HUES6 (cell line): ENCODE data around the gene KIRREL3.

ENCODE experiments used
- H3K27ac ChIP-seq: 2 replicates; pipeline ENCODE4 v1.7.0; 2013; ENCODE audit warnings: low read depth, mild to moderate bottlenecking, low read length, inconsistent platforms
- H3K27me3 ChIP-seq: 2 replicates; pipeline ENCODE4 v1.6.1; 2013; ENCODE audit warnings: low read length; ENCODE audit not compliant: control insufficient read depth, insufficient read depth
- H3K36me3 ChIP-seq: 2 replicates; pipeline ENCODE4 v1.6.1; 2013; ENCODE audit warnings: low read length; ENCODE audit not compliant: control insufficient read depth, insufficient read depth
- H3K4me1 ChIP-seq: 2 replicates; pipeline ENCODE4 v1.6.1; 2013; ENCODE audit warnings: low read length; ENCODE audit not compliant: control insufficient read depth, insufficient read depth
- H3K4me3 ChIP-seq: 2 replicates; pipeline ENCODE4 v1.5.1; 2013; ENCODE audit warnings: low read depth, low read length
- H3K9ac ChIP-seq: one replicate; pipeline ENCODE4 v1.6.1; 2013; ENCODE audit warnings: mild to moderate bottlenecking, low read length
- H3K9me3 ChIP-seq: 2 replicates; pipeline ENCODE4 v1.6.1; 2013; ENCODE audit warnings: low read depth, low read length; ENCODE audit not compliant: control insufficient read depth, insufficient read depth

The KIRREL3 gene

DNA sequence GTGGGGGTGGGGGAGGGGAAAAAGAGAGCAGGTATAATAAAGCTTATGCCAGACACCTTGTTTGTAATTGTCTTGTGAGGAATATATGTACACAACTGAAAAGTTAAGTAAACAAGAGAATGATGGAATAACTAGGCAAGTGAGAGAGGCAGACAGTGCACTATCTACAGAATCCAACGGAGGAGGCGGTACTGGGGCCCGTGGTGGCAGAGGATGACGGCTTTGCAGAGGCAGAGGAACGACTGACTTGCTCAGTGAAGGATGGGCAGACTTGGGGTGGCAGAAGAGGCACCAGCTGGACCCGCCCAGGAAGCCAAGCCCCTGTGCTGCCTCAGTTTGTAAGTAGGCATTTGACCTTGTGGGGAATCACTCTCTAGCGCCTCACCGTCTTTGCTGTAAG, 347.5 kb downstream of the KIRREL3 start:
- Histone ChIP-seq H3K27ac (no peak overlapping the region), H3K9me3 (no peaks in the 10 kb centered on the region), H3K36me3 (no peaks in the 10 kb centered on the region), H3K4me3 (no peak overlapping the region), H3K9ac (no peak overlapping the region), H3K4me1 (peaks cover 15% of the 10 kb centered on the region; the same call in 1 of the 2 replicates), H3K27me3 (no peaks in the 10 kb centered on the region)

DNA sequence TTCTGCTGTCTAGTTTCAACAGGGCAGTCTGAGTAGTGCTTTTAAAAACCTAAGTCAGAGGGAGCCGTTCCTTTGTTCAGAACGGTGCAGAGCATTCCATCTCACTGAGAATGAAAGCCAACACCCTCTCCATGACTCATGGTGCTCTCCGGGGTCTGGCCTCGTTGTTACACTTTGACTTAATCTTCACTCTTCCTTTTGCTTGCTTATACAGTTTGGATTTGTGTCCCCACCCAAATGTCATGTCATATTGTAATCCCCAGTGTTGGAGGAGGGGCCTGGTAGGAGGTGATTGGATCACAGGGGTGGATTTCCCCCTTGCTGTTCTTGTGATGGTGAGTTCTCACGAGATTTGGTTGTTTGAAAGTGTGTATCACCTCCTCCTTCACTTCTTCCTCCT, 352.8 kb downstream of the KIRREL3 start:
- Histone ChIP-seq H3K4me1 (peaks cover 13% of the 10 kb centered on the region), H3K4me3 (no peak overlapping the region), H3K9ac (no peak overlapping the region), H3K27ac (no peak overlapping the region), H3K27me3 (0 out of 2 replicates have a peak, but pooled peaks cover 6% of the 10 kb centered on the region), H3K9me3 (no peaks in the 10 kb centered on the region), H3K36me3 (no peaks in the 10 kb centered on the region)

DNA sequence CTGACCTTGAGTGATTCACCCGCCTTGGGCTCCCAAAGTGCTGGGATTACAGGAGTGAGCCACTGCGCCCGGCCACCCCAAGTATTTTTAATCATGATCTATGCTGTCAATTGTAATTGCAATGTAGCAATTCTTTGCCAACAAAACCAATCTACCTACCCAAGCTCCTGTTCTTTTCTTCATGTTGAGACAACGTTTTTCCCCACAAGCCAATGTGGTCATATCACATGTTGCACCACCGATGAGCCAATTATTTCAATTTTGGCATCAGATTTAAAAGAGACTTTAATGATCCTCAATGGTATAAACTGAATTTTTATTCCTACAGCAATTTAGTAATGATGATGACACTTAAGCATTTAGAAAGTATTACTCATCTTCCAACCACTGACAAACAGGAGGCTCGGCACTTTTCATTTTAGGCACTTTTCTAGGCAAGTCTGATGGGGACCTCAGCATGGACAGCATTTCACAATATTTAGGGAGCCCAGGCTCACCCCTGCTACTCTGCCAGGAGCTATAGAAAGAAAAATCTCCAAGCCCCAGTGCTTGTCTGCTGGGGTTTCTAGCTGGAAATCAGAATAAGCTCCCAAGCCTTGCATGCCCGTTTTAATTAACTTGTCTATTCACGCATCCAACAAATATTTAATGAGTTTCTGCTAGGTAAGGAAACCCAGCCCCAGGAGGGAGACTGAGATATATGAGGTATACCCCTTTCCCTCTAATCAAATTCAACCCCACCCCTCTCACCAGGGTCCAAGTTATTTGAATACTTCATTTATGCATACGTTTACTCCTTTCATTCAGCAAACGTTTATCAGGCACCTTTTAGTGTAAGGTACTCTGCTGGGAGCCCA, 353.6 kb downstream of the KIRREL3 start:
- Histone ChIP-seq H3K4me1 (peaks cover 13% of the 10 kb centered on the region), H3K9ac (no peak overlapping the region), H3K9me3 (no peaks in the 10 kb centered on the region), H3K27me3 (0 out of 2 replicates have a peak, but pooled peaks cover 6% of the 10 kb centered on the region), H3K27ac (no peak overlapping the region), H3K4me3 (no peak overlapping the region), H3K36me3 (no peaks in the 10 kb centered on the region)

DNA sequence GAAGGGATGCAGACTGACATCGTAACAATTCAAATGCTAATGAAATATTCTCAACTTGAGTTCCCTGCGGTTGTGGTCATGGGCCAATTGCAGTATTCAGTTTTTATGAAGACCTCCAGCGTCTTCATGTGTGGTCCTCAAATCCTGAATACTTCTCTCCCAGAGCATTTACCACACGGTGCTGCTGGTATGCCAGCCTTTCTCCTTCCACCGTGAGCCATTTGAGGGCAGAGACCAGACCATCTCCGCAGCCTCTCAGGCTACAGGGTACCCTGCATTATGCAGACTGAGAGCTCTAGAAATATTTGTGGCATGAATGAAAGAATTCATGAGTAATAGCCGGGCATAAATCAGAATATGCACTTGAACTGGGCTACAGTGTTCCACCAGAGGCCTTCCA, 355.4 kb downstream of the KIRREL3 start:
- Histone ChIP-seq H3K4me1 (peaks cover 13% of the 10 kb centered on the region), H3K27me3 (0 out of 2 replicates have a peak, but pooled peaks cover 6% of the 10 kb centered on the region), H3K9me3 (no peaks in the 10 kb centered on the region), H3K4me3 (no peak overlapping the region), H3K27ac (no peak overlapping the region), H3K36me3 (no peaks in the 10 kb centered on the region), H3K9ac (no peak overlapping the region)

DNA sequence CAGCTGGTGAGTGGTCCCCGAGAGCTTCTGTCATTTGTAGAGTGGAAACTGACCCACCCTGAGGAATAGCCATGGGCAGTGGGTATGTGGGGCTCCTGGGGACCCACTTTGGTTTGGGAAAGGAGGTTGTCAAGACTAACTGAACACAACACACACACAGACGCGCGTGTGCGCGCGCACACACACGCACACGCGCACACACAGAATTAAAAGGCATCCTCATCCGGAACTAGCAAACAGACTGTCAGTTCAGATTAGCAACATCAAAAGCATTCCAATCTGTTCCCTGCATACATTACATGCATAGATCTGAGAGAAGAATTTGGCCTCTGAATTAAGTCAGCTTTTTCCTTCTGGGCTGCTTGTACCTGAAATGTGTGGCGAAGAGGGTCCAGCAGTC, 360.4 kb downstream of the KIRREL3 start:
- no peaks in the 10 kb centered on the region for H3K9me3 ChIP-seq
- H3K27ac ChIP-seq: no peak overlapping the region
- no peaks in the 10 kb centered on the region for H3K36me3 ChIP-seq
- 0 out of 2 replicates have a peak, but pooled peaks cover 6% of the 10 kb centered on the region for H3K27me3 ChIP-seq
- H3K9ac ChIP-seq: no peak overlapping the region
- H3K4me1 ChIP-seq: peaks cover 22% of the 10 kb centered on the region
- no peak overlapping the region for H3K4me3 ChIP-seq

DNA sequence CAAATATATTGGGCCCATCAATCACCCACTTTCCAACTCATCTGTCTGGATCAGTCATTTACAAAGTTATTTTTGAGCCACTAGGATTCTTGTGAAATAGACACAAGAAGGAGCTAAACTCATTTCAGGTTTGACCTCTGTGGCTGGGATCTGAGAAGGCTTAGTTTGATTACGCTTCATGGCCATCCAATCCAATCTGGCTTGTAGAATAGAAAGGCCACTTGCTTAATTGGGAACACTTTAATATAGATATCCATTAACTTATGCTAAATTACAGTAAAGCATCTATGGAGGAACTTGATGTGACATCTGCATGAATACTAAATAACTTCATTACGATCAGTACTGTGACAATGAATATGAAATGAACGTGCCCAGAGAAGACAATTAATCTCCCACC, 360.9 kb downstream of the KIRREL3 start:
- no peaks in the 10 kb centered on the region for H3K36me3 ChIP-seq
- H3K9ac ChIP-seq: no peak overlapping the region
- H3K27ac ChIP-seq: no peak overlapping the region
- H3K27me3 ChIP-seq: 0 out of 2 replicates have a peak, but pooled peaks cover 6% of the 10 kb centered on the region
- peaks cover 20% of the 10 kb centered on the region for H3K4me1 ChIP-seq
- H3K9me3 ChIP-seq: no peaks in the 10 kb centered on the region
- no peak overlapping the region for H3K4me3 ChIP-seq

DNA sequence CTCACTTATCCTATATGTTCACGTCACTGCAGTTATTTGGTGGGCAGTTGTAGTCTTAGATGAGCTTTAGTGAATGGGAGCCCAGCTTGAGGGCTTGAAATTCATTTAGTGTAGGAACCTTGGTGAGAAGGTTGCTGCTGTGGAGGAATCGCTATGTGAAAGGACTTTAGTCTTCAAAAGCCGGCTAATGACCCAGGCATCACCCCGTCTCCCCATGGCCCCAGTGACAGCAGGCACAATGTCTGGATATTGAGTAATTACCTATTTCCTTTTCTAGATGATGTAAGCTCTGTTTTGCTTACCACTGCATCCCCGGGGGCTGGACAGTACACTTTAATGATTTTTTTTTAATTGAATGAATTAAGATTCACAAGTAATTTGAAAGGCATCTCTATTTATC, 361.9 kb downstream of the KIRREL3 start:
- Histone ChIP-seq H3K4me3 (no peak overlapping the region), H3K4me1 (peaks cover 20% of the 10 kb centered on the region), H3K36me3 (no peaks in the 10 kb centered on the region), H3K9ac (no peak overlapping the region), H3K9me3 (no peaks in the 10 kb centered on the region), H3K27ac (no peak overlapping the region), H3K27me3 (0 out of 2 replicates have a peak, but pooled peaks cover 3% of the 10 kb centered on the region)

DNA sequence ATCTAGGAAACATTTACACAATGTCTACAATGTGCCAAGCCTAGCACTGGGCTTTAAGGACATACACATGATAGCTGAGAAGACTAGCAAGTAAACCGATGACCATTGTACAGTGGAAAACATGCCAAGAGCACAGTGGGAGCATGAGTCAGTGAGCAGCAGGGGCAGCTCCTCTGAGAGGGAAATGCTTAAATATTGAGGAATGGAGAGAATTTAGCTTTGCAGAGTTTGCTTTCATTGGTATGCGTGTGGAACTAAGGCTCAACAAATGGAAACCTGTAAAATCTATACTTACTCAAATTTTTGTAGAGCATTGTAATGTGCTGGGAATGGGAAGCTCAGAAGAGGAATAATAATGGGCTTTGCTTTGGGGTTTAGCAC, 362.8 kb downstream of the KIRREL3 start:
- H3K4me3 ChIP-seq: no peak overlapping the region
- H3K9ac ChIP-seq: no peak overlapping the region
- H3K36me3 ChIP-seq: no peaks in the 10 kb centered on the region
- H3K27me3 ChIP-seq: no peaks in the 10 kb centered on the region
- no peaks in the 10 kb centered on the region for H3K9me3 ChIP-seq
- H3K4me1 ChIP-seq: peaks cover 20% of the 10 kb centered on the region
- H3K27ac ChIP-seq: no peak overlapping the region

DNA sequence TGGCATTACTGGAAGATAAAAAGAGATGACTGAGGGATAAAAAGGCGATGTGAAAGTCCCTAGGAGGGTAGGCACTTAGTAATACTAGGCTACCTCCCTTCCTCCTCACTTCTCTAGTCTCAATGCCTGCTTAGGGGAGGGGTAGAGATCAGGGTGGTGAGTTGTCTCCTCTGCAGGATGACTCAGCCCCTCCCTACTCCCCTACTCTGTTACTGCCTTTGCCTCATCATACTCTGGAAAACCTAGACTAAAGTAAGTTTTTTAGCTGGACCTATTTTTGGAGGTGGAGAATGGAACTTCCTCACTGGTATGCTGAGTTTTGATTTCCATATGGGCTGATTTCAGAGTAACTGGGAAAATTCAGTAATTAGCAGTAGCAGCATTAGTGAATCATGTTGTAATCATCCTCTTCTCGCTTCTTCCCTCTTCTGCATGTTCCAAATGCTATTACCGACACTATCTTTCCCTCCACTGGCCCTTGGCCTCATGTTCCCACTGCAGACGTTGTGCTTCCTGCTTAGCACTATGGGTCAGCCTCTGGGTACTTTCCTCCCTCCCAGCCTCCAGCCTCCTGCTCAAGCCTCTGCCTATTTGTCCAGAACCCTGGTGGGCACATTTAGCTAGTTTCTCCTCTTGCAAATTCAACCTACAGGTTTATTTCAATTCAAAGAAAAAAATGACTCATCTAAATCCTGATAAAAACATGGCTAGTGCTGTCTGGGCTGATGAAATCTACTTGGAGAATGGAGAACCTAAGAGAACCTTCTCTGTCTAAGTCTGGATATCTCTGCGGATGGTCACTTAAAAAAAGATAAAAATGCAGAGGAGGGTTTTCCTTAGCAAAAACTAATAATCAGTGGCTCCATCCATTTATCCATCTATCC, 363.4 kb downstream of the KIRREL3 start:
- no peak overlapping the region for H3K4me3 ChIP-seq
- H3K4me1 ChIP-seq: peaks cover 20% of the 10 kb centered on the region
- H3K9me3 ChIP-seq: no peaks in the 10 kb centered on the region
- no peak overlapping the region for H3K9ac ChIP-seq
- H3K36me3 ChIP-seq: no peaks in the 10 kb centered on the region
- H3K27me3 ChIP-seq: no peaks in the 10 kb centered on the region
- no peak overlapping the region for H3K27ac ChIP-seq

DNA sequence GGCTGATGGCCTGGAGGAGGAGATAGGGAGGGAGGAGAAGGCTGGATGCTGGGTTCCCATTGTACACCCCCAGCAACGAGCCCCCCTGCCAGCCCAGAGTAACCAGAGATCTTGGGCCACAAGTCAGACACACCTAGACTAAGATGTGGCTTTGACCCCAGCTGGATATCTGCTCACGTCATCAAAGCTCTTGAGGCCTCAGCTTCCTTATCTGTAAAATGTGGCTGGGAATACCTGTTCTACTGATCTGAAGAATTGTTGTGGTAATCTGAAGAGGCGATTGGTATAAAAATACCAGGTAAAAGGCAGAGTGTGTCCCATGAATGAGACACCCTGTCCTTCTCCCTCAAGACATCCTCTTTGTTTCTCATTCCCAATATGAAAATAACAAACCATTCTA, 365.1 kb downstream of the KIRREL3 start:
- Histone ChIP-seq H3K9me3 (no peaks in the 10 kb centered on the region), H3K36me3 (no peaks in the 10 kb centered on the region), H3K9ac (no peak overlapping the region), H3K27ac (no peak overlapping the region), H3K4me1 (peaks cover 27% of the 10 kb centered on the region), H3K4me3 (no peak overlapping the region), H3K27me3 (no peaks in the 10 kb centered on the region)

DNA sequence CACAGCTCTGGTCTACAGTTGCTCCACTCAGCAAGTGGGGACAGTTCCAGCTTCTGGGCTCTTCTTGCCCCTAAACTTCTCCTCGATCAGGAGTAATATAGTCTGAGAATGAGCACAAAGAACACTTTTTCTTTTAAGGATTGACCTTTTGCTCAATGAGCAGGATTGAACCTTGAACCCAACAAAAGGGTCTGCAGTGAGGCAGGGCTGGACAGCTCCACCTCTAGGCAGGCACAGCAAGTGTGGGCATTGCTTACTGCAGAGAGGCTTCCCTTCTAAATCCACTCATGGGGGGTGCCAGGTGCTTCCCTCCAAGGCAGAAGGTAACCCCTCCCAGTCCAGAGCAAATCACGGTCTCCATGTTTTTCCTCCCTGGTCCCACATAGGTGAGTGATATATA, 365.6 kb downstream of the KIRREL3 start:
- Histone ChIP-seq H3K9me3 (no peaks in the 10 kb centered on the region), H3K36me3 (no peaks in the 10 kb centered on the region), H3K4me1 (peaks cover 27% of the 10 kb centered on the region), H3K27ac (no peak overlapping the region), H3K9ac (no peak overlapping the region), H3K27me3 (no peaks in the 10 kb centered on the region), H3K4me3 (no peak overlapping the region)
